HCT116 (cell line): Measurements from ENCODE around the gene TMEM132A. TPM values are rescaled to one million over a fixed set of nuclear protein-coding genes. Genes with fewer than 3 reads are reported as not detected.

Experiments used
- ATAC-seq: fragments of 200-7000 bp; cut with Tn5 transposase; 2 replicates; pipeline ENCODE4 v1.9.1; 2020; ENCODE audit warnings: mild to moderate bottlenecking, moderate library complexity
- BruUV-seq: library from RNA; stranded (reverse); fragments of 400-500 nt; replicated peaks from 2 replicates; lab custom pipeline; 2021; lab: Mats Ljungman, UMichigan
- CTCF ChIA-PET: fragments of 300-600 bp; sonication (Branson Sonifier 250); formaldehyde crosslinking; loops from one replicate; lab custom pipeline; 2021; ENCODE audit warnings: antibody characterized with exemption; lab: Charles Lee
- POLR2A ChIA-PET: fragments of 300-600, 350-600 bp; sonication (Branson Sonifier 250); formaldehyde crosslinking; loops from one replicate; lab custom pipeline; 2021; ENCODE audit warnings: antibody characterized with exemption; lab: Charles Lee
- RAD21 ChIA-PET, 2 experiments: fragments of 300-600 bp; sonication (Branson Sonifier 250); formaldehyde crosslinking; loops; one replicate each; lab custom pipeline; 2023; ENCODE audit warnings: low total read pairs in 2 of 2; ENCODE audit not compliant: uncharacterized antibody in 2 of 2, unreplicated experiment in 2 of 2, low non-redundant PET in 1 of 2; lab: Charles Lee
- DNase-seq: peaks from one replicate; pipeline ENCODE4 v3.0.0-alpha.2; 2010; ENCODE audit warnings: low read depth, low spot score
- H2AFZ ChIP-seq: fragments of 200-600 bp; shearing (Covaris generic), sonication (generic); 2 replicates; pipeline ENCODE4 v1.6.1; 2017; ENCODE audit warnings: low read depth, mixed run types, mixed read lengths, antibody characterized with exemption, low read length; ENCODE audit not compliant: poor library complexity, severe bottlenecking
- H3K27ac ChIP-seq: 2 replicates; pipeline ENCODE4 v1.5.1; 2012; ENCODE audit warnings: low read depth, low read length
- H3K27me3 ChIP-seq: fragments of 200-600 bp; sonication (generic); 2 replicates; pipeline ENCODE4 v1.6.1; 2016; ENCODE audit warnings: mixed run types, low read length, mixed read lengths; ENCODE audit not compliant: insufficient read depth
- H3K36me3 ChIP-seq, 2 experiments: fragments of 200-500 bp in 1 of 2; fragments of 200-600 bp in 1 of 2; sonication (Bioruptor generic) in 1 of 2; sonication (generic) in 1 of 2; 2 replicates each; pipeline versions ENCODE4 v1.5.1 to v1.6.1; 2014 to 2016; ENCODE audit warnings: low read length in 2 of 2, inconsistent platforms in 1 of 2, mixed read lengths in 1 of 2, mixed run types in 1 of 2; ENCODE audit not compliant: insufficient read depth in 2 of 2, control insufficient read depth in 1 of 2
- H3K4me1 ChIP-seq, 2 experiments: fragments of 200-600 bp in 1 of 2; sonication (generic) in 1 of 2; 2 replicates each; pipeline versions ENCODE4 v1.5.1 to v1.6.1; 2012 to 2017; ENCODE audit warnings: low read length in 2 of 2, inconsistent platforms in 1 of 2, mild to moderate bottlenecking in 1 of 2, mixed read lengths in 1 of 2, mixed run types in 1 of 2, moderate library complexity in 1 of 2; ENCODE audit not compliant: insufficient read depth in 2 of 2, control insufficient read depth in 1 of 2
- H3K4me2 ChIP-seq: fragments of 200-600 bp; sonication (generic); 2 replicates; pipeline ENCODE4 v1.6.1; 2017; ENCODE audit warnings: mixed run types, low read length, mixed read lengths
- H3K4me3 ChIP-seq, 2 experiments: fragments of 200-600 bp in 1 of 2; sonication (generic) in 1 of 2; replicated peaks in 1 of 2; 2 replicates each; pipeline ENCODE4 v1.5.1; 2011 to 2016; ENCODE audit warnings: low read length in 2 of 2, control low read depth in 1 of 2, low read depth in 1 of 2, mild to moderate bottlenecking in 1 of 2, mixed read lengths in 1 of 2, mixed run types in 1 of 2
- H3K79me2 ChIP-seq: fragments of 200-600 bp; sonication (generic); 2 replicates; pipeline ENCODE4 v1.6.1; 2017; ENCODE audit warnings: mild to moderate bottlenecking, mixed run types, low read length, moderate library complexity, mixed read lengths; ENCODE audit not compliant: insufficient read depth
- H3K9ac ChIP-seq: fragments of 200-600 bp; sonication (generic); 2 replicates; pipeline ENCODE4 v1.6.1; 2016; ENCODE audit warnings: low read length, mixed read lengths
- H3K9me2 ChIP-seq: fragments of 200-600 bp; sonication (generic), shearing (Covaris generic); 2 replicates; pipeline ENCODE4 v1.6.1; 2017; ENCODE audit warnings: mixed run types, mild to moderate bottlenecking, moderate library complexity; ENCODE audit not compliant: insufficient read depth
- H3K9me3 ChIP-seq, 2 experiments: fragments of 200-500 bp in 1 of 2; fragments of 200-600 bp in 1 of 2; sonication (Bioruptor generic) in 1 of 2; sonication (generic) in 1 of 2; 2 replicates each; pipeline ENCODE4 v1.6.1; 2014 to 2017; ENCODE audit warnings: low read length in 2 of 2, mixed read lengths in 2 of 2, inconsistent platforms in 1 of 2, low read depth in 1 of 2, mild to moderate bottlenecking in 1 of 2, mixed run types in 1 of 2, moderate library complexity in 1 of 2; ENCODE audit not compliant: control insufficient read depth in 1 of 2, insufficient read depth in 1 of 2
- H4K20me1 ChIP-seq: fragments of 200-600 bp; sonication (generic), shearing (Covaris generic); 2 replicates; pipeline ENCODE4 v1.6.1; 2017; ENCODE audit warnings: mixed run types, mild to moderate bottlenecking, moderate library complexity; ENCODE audit not compliant: insufficient read depth
- EZH2 ChIP-seq: fragments of 200-600 bp; sonication (generic); IDR thresholded peaks from 2 replicates; pipeline ENCODE4 v1.6.1; 2017; ENCODE audit warnings: antibody characterized with exemption, mixed run types
- JUND ChIP-seq: IDR thresholded peaks from 2 replicates; pipeline ENCODE4 v1.6.1; 2012
- RAD21 ChIP-seq: IDR thresholded peaks from 2 replicates; pipeline ENCODE4 v1.6.1; 2012; ENCODE audit warnings: low read depth, mild to moderate bottlenecking
- SIN3A ChIP-seq: IDR thresholded peaks from 2 replicates; pipeline ENCODE4 v1.6.1; 2012; ENCODE audit warnings: low read depth
- TCF7L2 ChIP-seq: IDR thresholded peaks from 2 replicates; pipeline ENCODE4 v1.7.0; 2011; ENCODE audit warnings: borderline replicate concordance, inconsistent platforms; ENCODE audit not compliant: insufficient read depth, insufficient read length; ENCODE audit errors: extremely low read depth
- intact Hi-C: fragments of 100-400 bp; cut with micrococcal nuclease; formaldehyde crosslinking; loops from 2 replicates; pipeline ENCODE4 v1.10.0; 2022
- total RNA-seq: library from RNA; stranded (reverse); gene quantifications from one replicate; pipeline ENCODE4 v1.2.1, GENCODE V29; 2021; ENCODE audit not compliant: unreplicated experiment
- TF ChIP-seq, protein P1 (sequence below), 3 experiments: fragments of 200-600 bp in 1 of 3; sonication (generic) in 1 of 3; IDR thresholded peaks in 2 of 3; conservative IDR thresholded peaks in 1 of 3; 2 replicates each; pipeline ENCODE4 v1.5.1; 2012 to 2017; ENCODE audit warnings: low read depth in 2 of 3, low read length in 2 of 3, antibody characterized with exemption in 1 of 3, borderline replicate concordance in 1 of 3, control low read depth in 1 of 3, mild to moderate bottlenecking in 1 of 3, mixed read lengths in 1 of 3, mixed run types in 1 of 3, moderate library complexity in 1 of 3; ENCODE audit not compliant: insufficient read depth in 1 of 3
- TF ChIP-seq, protein P2 (sequence below): IDR thresholded peaks from 2 replicates; pipeline ENCODE4 v1.6.1; 2012

Gene TMEM132A
- total RNA-seq, 1 experiment from 2014 or later, result 120 TPM

- TF ChIP-seq, protein P1, sequence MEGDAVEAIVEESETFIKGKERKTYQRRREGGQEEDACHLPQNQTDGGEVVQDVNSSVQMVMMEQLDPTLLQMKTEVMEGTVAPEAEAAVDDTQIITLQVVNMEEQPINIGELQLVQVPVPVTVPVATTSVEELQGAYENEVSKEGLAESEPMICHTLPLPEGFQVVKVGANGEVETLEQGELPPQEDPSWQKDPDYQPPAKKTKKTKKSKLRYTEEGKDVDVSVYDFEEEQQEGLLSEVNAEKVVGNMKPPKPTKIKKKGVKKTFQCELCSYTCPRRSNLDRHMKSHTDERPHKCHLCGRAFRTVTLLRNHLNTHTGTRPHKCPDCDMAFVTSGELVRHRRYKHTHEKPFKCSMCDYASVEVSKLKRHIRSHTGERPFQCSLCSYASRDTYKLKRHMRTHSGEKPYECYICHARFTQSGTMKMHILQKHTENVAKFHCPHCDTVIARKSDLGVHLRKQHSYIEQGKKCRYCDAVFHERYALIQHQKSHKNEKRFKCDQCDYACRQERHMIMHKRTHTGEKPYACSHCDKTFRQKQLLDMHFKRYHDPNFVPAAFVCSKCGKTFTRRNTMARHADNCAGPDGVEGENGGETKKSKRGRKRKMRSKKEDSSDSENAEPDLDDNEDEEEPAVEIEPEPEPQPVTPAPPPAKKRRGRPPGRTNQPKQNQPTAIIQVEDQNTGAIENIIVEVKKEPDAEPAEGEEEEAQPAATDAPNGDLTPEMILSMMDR (IDR thresholded peaks at IDR 0.05 in 2 of 3, conservative IDR thresholded peaks at IDR 0.05 in 1 of 3; ENCODE audit: borderline replicate concordance in 1 of 3, insufficient read depth in 1 of 3, low read depth in 2 of 3, low read length in 2 of 3), result no peak
- TF ChIP-seq EZH2, result no peak
- no peak for TF ChIP-seq TCF7L2
- TF ChIP-seq RAD21, result no peak
These were observed 24.0 kb downstream of the TMEM132A start (continued) for GRCh38 chr11:60948250-60948649.

DNA sequence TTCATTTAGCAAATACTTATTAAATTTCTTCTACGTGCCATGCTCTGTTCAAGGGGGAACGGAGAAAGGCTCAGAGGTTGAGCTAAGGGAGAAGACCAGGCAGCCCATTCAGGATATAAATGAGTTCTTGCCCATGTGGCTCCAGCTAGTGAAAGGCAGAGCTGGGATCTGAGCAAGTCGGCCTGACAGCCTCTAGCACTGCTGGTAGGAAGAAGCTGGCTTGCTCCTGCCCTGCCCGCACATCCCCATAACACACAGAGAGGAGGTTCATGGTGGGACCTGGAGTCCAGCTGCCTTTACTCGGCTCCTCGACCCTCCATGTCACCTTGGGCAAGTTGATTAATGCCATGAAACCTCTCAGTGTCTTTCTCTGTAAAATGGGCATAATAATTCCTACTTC lies 25.8 kb downstream of the TMEM132A start:
- Histone ChIP-seq H3K9ac (no peak overlapping the region), H3K9me2 (no peaks in the 10 kb centered on the region), H3K4me1 (no peaks in the 10 kb centered on the region), H3K27me3 (no peaks in the 10 kb centered on the region), H2AFZ (no peak overlapping the region), H3K79me2 (no peaks in the 10 kb centered on the region), H3K4me3 (no peak overlapping the region)
- POLR2A ChIA-PET, result no interaction called here
- DNase-seq, result no peak
- TF ChIP-seq SIN3A, result no peak
- TF ChIP-seq, protein P2, sequence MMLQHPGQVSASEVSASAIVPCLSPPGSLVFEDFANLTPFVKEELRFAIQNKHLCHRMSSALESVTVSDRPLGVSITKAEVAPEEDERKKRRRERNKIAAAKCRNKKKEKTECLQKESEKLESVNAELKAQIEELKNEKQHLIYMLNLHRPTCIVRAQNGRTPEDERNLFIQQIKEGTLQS, result no peak
- no peak for TF ChIP-seq TCF7L2
- TF ChIP-seq JUND, result no peak
- TF ChIP-seq, all 23 proteins: peak for 0
- H3K36me3 ChIP-seq, result no peaks in the 10 kb centered on the region
- intact Hi-C loops, result no loop called here
- H3K4me2 ChIP-seq, result no peak overlapping the region
- no peaks in the 10 kb centered on the region for H3K9me3 ChIP-seq
- no peak overlapping the region for H3K27ac ChIP-seq
- ChIA-PET RAD21 (no interaction called here), CTCF (no interaction called here)
- ATAC-seq, result no peak
- H4K20me1 ChIP-seq, result no peaks in the 10 kb centered on the region
- BruUV-seq, result no TSS peak
